ENCODE data around the gene IFIT3.

IFIT3 gene

DNA sequence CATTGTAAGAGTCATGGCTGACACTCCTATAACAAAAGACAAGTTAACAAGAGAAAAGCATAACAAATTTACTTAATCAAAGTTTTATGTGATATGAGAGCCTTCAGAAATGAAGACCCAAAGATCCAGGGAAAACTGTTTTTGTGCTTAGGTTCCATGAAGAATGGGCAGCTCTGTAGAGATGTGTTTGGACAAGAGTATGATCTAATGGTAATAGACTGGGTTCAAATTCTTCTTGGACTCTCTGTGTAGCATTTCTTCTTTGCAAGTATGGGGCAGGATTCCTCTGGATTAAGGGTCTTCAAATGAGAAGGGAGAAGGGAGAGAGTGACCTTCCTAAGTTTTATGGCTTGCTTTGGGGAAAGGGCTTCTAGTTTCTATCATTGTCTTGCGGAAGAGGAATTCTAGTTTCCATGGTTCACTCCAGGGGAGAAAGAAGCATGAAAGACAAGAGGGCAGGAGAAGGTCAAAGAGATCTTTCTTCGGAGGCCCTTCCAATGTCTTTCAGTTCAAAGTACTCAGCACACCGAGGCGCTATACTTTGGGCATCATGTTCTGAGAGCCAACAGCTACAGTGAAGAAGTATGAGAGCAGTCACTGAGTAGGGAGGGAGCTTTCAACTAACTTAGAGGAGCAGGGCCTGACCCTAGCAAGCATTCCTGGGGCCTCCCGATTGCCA, 15.4 kb downstream of the IFIT3 start:
- TF ChIP-seq POLR2A (IDR thresholded peaks at IDR 0.05; ENCODE audit: extremely low read depth, insufficient read length) = no peak
- TF ChIP-seq, protein P1, sequence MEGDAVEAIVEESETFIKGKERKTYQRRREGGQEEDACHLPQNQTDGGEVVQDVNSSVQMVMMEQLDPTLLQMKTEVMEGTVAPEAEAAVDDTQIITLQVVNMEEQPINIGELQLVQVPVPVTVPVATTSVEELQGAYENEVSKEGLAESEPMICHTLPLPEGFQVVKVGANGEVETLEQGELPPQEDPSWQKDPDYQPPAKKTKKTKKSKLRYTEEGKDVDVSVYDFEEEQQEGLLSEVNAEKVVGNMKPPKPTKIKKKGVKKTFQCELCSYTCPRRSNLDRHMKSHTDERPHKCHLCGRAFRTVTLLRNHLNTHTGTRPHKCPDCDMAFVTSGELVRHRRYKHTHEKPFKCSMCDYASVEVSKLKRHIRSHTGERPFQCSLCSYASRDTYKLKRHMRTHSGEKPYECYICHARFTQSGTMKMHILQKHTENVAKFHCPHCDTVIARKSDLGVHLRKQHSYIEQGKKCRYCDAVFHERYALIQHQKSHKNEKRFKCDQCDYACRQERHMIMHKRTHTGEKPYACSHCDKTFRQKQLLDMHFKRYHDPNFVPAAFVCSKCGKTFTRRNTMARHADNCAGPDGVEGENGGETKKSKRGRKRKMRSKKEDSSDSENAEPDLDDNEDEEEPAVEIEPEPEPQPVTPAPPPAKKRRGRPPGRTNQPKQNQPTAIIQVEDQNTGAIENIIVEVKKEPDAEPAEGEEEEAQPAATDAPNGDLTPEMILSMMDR (IDR thresholded peaks at IDR 0.05; ENCODE audit: low read depth, low read length) = no peak
- TF ChIP-seq, protein P2, sequence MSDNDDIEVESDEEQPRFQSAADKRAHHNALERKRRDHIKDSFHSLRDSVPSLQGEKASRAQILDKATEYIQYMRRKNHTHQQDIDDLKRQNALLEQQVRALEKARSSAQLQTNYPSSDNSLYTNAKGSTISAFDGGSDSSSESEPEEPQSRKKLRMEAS (IDR thresholded peaks at IDR 0.05; ENCODE audit: low read depth, low read length) = no peak
- no peak for TF ChIP-seq MYC (IDR thresholded peaks at IDR 0.05; ENCODE audit: low read depth, low read length)
- no peak overlapping the region for H3K4me3 ChIP-seq (ENCODE audit: low read depth, low read length)
- DNase-seq (ENCODE audit: low read depth) = no peak

DNA sequence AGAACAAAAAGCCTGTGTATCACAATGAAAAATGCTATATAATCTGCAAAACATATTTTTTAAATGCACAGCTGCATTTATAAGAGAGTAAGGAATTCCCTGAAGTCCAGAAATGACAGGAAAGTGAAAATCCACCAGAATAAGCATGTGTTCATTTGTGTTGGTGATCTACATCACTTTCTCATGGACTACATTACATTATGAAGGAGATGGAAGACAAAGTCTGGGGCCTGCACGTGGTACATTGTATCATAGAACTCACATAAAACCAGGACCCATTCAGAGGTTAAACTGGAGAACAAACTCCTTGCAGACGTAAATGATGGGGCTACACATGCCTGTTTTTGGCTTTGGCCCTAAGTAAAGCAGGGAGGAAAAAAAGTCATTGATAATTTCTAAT, 16.4 kb downstream of the IFIT3 start:
- no peak for DNase-seq (ENCODE audit: low read depth)
- no peak overlapping the region for H3K4me3 ChIP-seq (ENCODE audit: low read depth, low read length)
- TF ChIP-seq, protein P1 (IDR thresholded peaks at IDR 0.05; ENCODE audit: low read depth, low read length) = no peak
- no peak for TF ChIP-seq POLR2A (IDR thresholded peaks at IDR 0.05; ENCODE audit: extremely low read depth, insufficient read length)
- TF ChIP-seq, protein P2 (IDR thresholded peaks at IDR 0.05; ENCODE audit: low read depth, low read length) = no peak
- TF ChIP-seq MYC (IDR thresholded peaks at IDR 0.05; ENCODE audit: low read depth, low read length) = no peak

DNA sequence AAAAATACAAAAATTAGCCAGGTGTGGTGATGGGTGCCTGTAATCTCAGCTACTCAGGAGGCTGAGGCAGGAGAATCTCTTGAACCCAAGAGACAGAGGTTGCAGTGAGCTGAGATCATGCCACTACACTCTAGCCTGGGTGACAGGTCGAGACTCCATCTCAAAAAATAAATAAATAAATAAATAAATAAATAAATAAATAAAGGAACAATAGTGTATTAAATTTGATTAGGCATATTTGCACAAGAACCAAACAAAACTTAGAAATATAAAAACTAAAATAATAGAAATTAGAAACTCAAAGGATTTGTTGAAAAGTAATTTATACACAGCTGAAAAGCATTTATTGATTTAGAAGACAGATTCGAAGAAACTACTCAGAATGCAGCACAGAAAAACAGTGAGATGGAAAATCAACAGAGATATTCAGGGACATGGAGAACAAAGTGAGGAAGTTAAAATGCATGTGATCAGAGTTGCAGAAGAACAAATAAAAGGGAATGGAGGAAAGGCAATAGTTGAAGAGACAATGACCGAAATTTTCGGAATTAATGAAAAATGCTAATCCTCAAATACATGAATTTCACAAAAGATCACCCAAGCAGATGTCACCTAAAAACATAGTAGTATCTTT, 17.7 kb downstream of the IFIT3 start:
- TF ChIP-seq, protein P1 (IDR thresholded peaks at IDR 0.05; ENCODE audit: low read depth, low read length) = no peak
- TF ChIP-seq, protein P2 (IDR thresholded peaks at IDR 0.05; ENCODE audit: low read depth, low read length) = no peak
- TF ChIP-seq POLR2A (IDR thresholded peaks at IDR 0.05; ENCODE audit: extremely low read depth, insufficient read length) (no peak), MYC (IDR thresholded peaks at IDR 0.05; ENCODE audit: low read depth, low read length) (no peak)
- H3K4me3 ChIP-seq (ENCODE audit: low read depth, low read length) = no peak overlapping the region
- DNase-seq (ENCODE audit: low read depth) = no peak

DNA sequence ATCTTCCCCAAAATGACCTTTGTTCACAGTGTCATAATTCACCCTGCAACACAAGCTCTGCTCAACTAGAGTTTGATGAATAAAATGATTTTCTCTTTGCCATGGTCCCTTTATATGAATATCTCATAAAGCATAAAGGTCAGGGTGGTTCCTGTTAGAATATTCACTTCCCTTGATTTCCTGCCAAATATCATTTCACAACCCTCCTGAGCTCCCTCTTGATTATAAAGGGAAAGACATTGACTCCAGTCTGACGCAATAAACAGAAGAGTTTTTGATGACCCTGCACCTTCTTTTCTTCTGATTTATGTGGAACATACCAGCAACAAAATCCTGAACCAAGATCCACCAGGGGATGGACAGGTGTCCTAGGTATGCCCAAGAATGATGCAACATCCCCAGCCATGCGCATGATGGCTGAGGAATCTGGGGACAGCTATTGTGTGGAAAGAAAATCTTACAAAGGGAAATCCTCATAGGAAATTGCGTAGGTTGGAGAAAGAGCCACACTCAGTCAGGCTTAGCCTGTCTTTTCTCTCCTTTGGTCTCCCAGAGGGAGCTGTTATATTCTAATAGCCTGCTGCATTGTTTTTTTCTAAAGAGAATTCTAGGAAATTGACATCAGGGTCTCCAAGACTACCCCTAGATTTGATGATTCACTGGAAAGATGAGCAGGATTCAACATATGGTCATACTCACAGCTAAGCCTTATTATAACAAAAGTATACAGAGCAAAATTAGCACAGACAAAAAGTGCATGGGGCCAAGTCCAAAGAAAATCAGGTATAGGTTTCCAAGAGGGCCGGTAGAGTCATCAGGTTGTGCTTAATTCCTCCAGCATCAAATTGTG, 18.8 kb downstream of the IFIT3 start:
- TF ChIP-seq MYC (IDR thresholded peaks at IDR 0.05; ENCODE audit: low read depth, low read length) (no peak), POLR2A (IDR thresholded peaks at IDR 0.05; ENCODE audit: extremely low read depth, insufficient read length) (no peak)
- TF ChIP-seq, protein P2 (IDR thresholded peaks at IDR 0.05; ENCODE audit: low read depth, low read length) = no peak
- TF ChIP-seq, protein P1 (IDR thresholded peaks at IDR 0.05; ENCODE audit: low read depth, low read length) = no peak
- H3K4me3 ChIP-seq (ENCODE audit: low read depth, low read length) = no peak overlapping the region
- peak; percentile 38 for DNase-seq (ENCODE audit: low read depth)

DNA sequence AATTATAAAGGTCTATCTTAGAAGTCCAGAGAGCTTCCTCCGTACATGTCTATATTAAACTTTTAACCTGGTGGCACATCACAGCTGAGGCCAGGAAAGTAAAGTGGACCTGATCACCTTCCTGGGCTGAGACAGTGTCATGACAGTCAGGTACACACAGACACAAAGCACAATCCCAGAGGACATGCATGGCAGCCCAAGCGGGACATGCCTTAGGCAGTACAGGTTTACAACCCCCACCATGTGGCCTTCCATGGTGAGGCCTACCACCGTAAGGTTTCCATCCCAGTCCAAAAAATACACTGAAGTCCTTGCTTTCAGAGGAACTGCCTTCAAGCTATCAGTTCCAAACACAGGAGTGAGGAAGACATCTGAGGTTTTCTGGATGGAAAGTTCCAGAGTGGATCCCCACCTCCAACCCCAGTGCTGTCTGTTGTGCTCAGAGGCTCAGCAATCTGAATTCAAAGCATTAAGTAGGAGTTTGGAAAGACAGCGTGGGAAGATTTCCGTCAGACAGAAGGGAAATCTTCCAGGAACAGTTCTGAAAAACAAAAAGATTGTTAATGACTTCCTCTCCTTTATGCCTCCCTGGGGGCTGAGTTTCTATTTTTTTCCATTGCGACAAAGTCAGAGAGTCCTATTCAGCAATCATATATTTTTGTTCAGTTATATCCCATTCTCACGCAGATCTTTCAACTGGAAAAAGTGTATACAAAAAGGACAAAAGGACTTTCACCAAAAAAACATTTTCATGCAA, 20.1 kb downstream of the IFIT3 start:
- no peak overlapping the region for H3K4me3 ChIP-seq (ENCODE audit: low read depth, low read length)
- DNase-seq (ENCODE audit: low read depth) = peak; percentile 20
- no peak for TF ChIP-seq POLR2A (IDR thresholded peaks at IDR 0.05; ENCODE audit: extremely low read depth, insufficient read length)
- TF ChIP-seq, protein P1 (IDR thresholded peaks at IDR 0.05; ENCODE audit: low read depth, low read length) = no peak
- TF ChIP-seq, protein P2 (IDR thresholded peaks at IDR 0.05; ENCODE audit: low read depth, low read length) = no peak
- no peak for TF ChIP-seq MYC (IDR thresholded peaks at IDR 0.05; ENCODE audit: low read depth, low read length)
